Activated T-cell treated with anti-CD3 and anti-CD28 coated beads, Interleukin-2, amount 50 U/mL, for 24 hours (primary cell): ENCODE results near the gene NAV2.
A peak's percentile ranks its signal among the peaks of the same experiment; 100 is the strongest.

Experiments used
- DNase-seq: peaks from one replicate; pipeline ENCODE4 v3.0.0-alpha.2; 2020
- H3K27ac Mint-ChIP-seq: 2 replicates; pipeline ENCODE4 v1.8.0; 2020; ENCODE audit warnings: mild to moderate bottlenecking, mixed read lengths
- H3K27me3 Mint-ChIP-seq: 2 replicates; pipeline ENCODE4 v1.8.0; 2020; ENCODE audit warnings: mixed read lengths
- H3K36me3 Mint-ChIP-seq: 2 replicates; pipeline ENCODE4 v1.8.0; 2020; ENCODE audit warnings: low read depth, mixed read lengths
- H3K4me1 Mint-ChIP-seq: 2 replicates; pipeline ENCODE4 v1.8.0; 2020; ENCODE audit warnings: low read depth, mixed read lengths
- H3K4me3 Mint-ChIP-seq: 2 replicates; pipeline ENCODE4 v1.8.0; 2020; ENCODE audit warnings: mild to moderate bottlenecking, moderate library complexity, mixed read lengths
- H3K9me3 Mint-ChIP-seq: 2 replicates; pipeline ENCODE4 v1.8.0; 2020; ENCODE audit warnings: mixed read lengths

The NAV2 gene

GRCh38 chr11:19721176-19721575, 8.5 kb downstream of the NAV2 start:
- Mint-ChIP-seq H3K4me1 (peaks cover 33% of the 10 kb centered on the region), H3K27ac (no peak overlapping the region), H3K36me3 (no peaks in the 10 kb centered on the region), H3K9me3 (no peaks in the 10 kb centered on the region), H3K27me3 (peaks cover 4% of the 10 kb centered on the region), H3K4me3 (no peak overlapping the region)
- DNase-seq, result no peak

GRCh38 chr11:19722702-19723101, 10.1 kb downstream of the NAV2 start:
- H3K4me1 Mint-ChIP-seq, result peaks cover 33% of the 10 kb centered on the region
- DNase-seq, result no peak
- H3K36me3 Mint-ChIP-seq, result no peaks in the 10 kb centered on the region

GRCh38 chr11:19723572-19724342, 11.1 kb downstream of the NAV2 start:
- Mint-ChIP-seq H3K4me1 (peaks cover 33% of the 10 kb centered on the region), H3K9me3 (no peaks in the 10 kb centered on the region), H3K27ac (peak overlapping the region; percentile 74), H3K27me3 (no peaks in the 10 kb centered on the region), H3K4me3 (no peak overlapping the region), H3K36me3 (no peaks in the 10 kb centered on the region)
- peak; percentile 59 for DNase-seq

More at GRCh38 chr11:19722702-19723101, 10.1 kb downstream of the NAV2 start:
- H3K4me3 Mint-ChIP-seq, result no peak overlapping the region
- H3K9me3 Mint-ChIP-seq, result no peaks in the 10 kb centered on the region
- H3K27ac Mint-ChIP-seq, result no peak overlapping the region
- H3K27me3 Mint-ChIP-seq, result no peaks in the 10 kb centered on the region

- Mint-ChIP-seq H3K36me3 (no peaks in the 10 kb centered on the region), H3K4me3 (no peak overlapping the region), H3K27me3 (no peaks in the 10 kb centered on the region), H3K27ac (no peak overlapping the region), H3K9me3 (no peaks in the 10 kb centered on the region), H3K4me1 (peaks cover 33% of the 10 kb centered on the region)
- DNase-seq, result no peak
Observed at GRCh38 chr11:19724765-19725164, 12.1 kb downstream of the NAV2 start.

GRCh38 chr11:19725379-19726079, 12.9 kb downstream of the NAV2 start:
- H3K4me1 Mint-ChIP-seq, result peaks cover 33% of the 10 kb centered on the region
- no peaks in the 10 kb centered on the region for H3K36me3 Mint-ChIP-seq
- no peak for DNase-seq
- H3K27me3 Mint-ChIP-seq, result no peaks in the 10 kb centered on the region
- no peak overlapping the region for H3K27ac Mint-ChIP-seq
- H3K9me3 Mint-ChIP-seq, result no peaks in the 10 kb centered on the region
- no peak overlapping the region for H3K4me3 Mint-ChIP-seq

GRCh38 chr11:19727246-19727645, 14.6 kb downstream of the NAV2 start:
- Mint-ChIP-seq H3K9me3 (no peaks in the 10 kb centered on the region), H3K4me1 (peaks cover 30% of the 10 kb centered on the region), H3K36me3 (no peaks in the 10 kb centered on the region), H3K27ac (no peak overlapping the region), H3K4me3 (no peak overlapping the region), H3K27me3 (no peaks in the 10 kb centered on the region)
- no peak for DNase-seq

GRCh38 chr11:19728436-19728835, 15.8 kb downstream of the NAV2 start:
- no peak for DNase-seq
- Mint-ChIP-seq H3K27ac (no peak overlapping the region), H3K4me3 (no peak overlapping the region), H3K4me1 (peaks cover 18% of the 10 kb centered on the region), H3K27me3 (no peaks in the 10 kb centered on the region), H3K36me3 (no peaks in the 10 kb centered on the region), H3K9me3 (no peaks in the 10 kb centered on the region)

- no peaks in the 10 kb centered on the region for H3K27me3 Mint-ChIP-seq
Observed at GRCh38 chr11:19729141-19729540, 16.5 kb downstream of the NAV2 start.

GRCh38 chr11:19730373-19730772, 17.7 kb downstream of the NAV2 start:
- DNase-seq, result no peak
- no peaks in the 10 kb centered on the region for H3K36me3 Mint-ChIP-seq
- H3K27ac Mint-ChIP-seq, result no peak overlapping the region
- no peak overlapping the region for H3K4me3 Mint-ChIP-seq
- no peaks in the 10 kb centered on the region for H3K4me1 Mint-ChIP-seq
- no peaks in the 10 kb centered on the region for H3K27me3 Mint-ChIP-seq
- no peaks in the 10 kb centered on the region for H3K9me3 Mint-ChIP-seq

More at GRCh38 chr11:19729141-19729540, 16.5 kb downstream of the NAV2 start:
- Mint-ChIP-seq H3K36me3 (no peaks in the 10 kb centered on the region), H3K27ac (no peak overlapping the region), H3K9me3 (no peaks in the 10 kb centered on the region), H3K4me3 (no peak overlapping the region), H3K4me1 (peaks cover 11% of the 10 kb centered on the region)
- DNase-seq, result no peak

- Mint-ChIP-seq H3K4me1 (no peaks in the 10 kb centered on the region), H3K36me3 (no peaks in the 10 kb centered on the region), H3K9me3 (no peaks in the 10 kb centered on the region), H3K4me3 (no peak overlapping the region), H3K27me3 (no peaks in the 10 kb centered on the region), H3K27ac (no peak overlapping the region)
- DNase-seq, result no peak
Observed at GRCh38 chr11:19734171-19734570, 21.5 kb downstream of the NAV2 start.

- no peaks in the 10 kb centered on the region for H3K9me3 Mint-ChIP-seq
- DNase-seq, result no peak
- no peaks in the 10 kb centered on the region for H3K27me3 Mint-ChIP-seq
- no peak overlapping the region for H3K27ac Mint-ChIP-seq
- H3K4me1 Mint-ChIP-seq, result no peaks in the 10 kb centered on the region
- H3K4me3 Mint-ChIP-seq, result no peak overlapping the region
- no peaks in the 10 kb centered on the region for H3K36me3 Mint-ChIP-seq
Observed at GRCh38 chr11:19735157-19735908, 22.7 kb downstream of the NAV2 start.

- Mint-ChIP-seq H3K36me3 (no peaks in the 10 kb centered on the region), H3K4me1 (no peaks in the 10 kb centered on the region), H3K4me3 (no peak overlapping the region), H3K27ac (no peak overlapping the region), H3K27me3 (no peaks in the 10 kb centered on the region), H3K9me3 (no peaks in the 10 kb centered on the region)
- DNase-seq, result no peak
Observed at GRCh38 chr11:19735909-19736498, 23.4 kb downstream of the NAV2 start.

- Mint-ChIP-seq H3K9me3 (no peaks in the 10 kb centered on the region), H3K4me1 (no peaks in the 10 kb centered on the region), H3K27ac (no peak overlapping the region), H3K27me3 (no peaks in the 10 kb centered on the region), H3K36me3 (no peaks in the 10 kb centered on the region), H3K4me3 (no peak overlapping the region)
- DNase-seq, result no peak
Observed at GRCh38 chr11:19736831-19737230, 24.2 kb downstream of the NAV2 start.

- no peak overlapping the region for H3K27ac Mint-ChIP-seq
- no peak for DNase-seq
- no peaks in the 10 kb centered on the region for H3K4me1 Mint-ChIP-seq
Observed at GRCh38 chr11:19737575-19737974, 24.9 kb downstream of the NAV2 start.

More at GRCh38 chr11:19737575-19737974, 24.9 kb downstream of the NAV2 start:
- Mint-ChIP-seq H3K9me3 (no peaks in the 10 kb centered on the region), H3K4me3 (no peak overlapping the region), H3K27me3 (no peaks in the 10 kb centered on the region), H3K36me3 (no peaks in the 10 kb centered on the region)
